Measurements from ENCODE around the gene SAA4.

- TF ChIP-seq SCRT2 (tag by site-specific recombination; IDR thresholded peaks at IDR 0.05): no peak
- TF ChIP-seq ZNF18 (tag by site-specific recombination; IDR thresholded peaks at IDR 0.05): no peak
- no peak for TF ChIP-seq ATF2 (tag by site-specific recombination; IDR thresholded peaks at IDR 0.05; ENCODE audit: low read depth)
- TF ChIP-seq HOXC10 (CRISPR knock-in tag; IDR thresholded peaks at IDR 0.05): no peak
- TF ChIP-seq ZBTB26 (tag by site-specific recombination; optimal IDR thresholded peaks at IDR 0.05): no peak
- no peak for TF ChIP-seq ZNF184 (tag by site-specific recombination; IDR thresholded peaks at IDR 0.05)
- TF ChIP-seq YY1 (tag by site-specific recombination; IDR thresholded peaks at IDR 0.05): no peak
- no peak for TF ChIP-seq ZNF302 (tag by site-specific recombination; IDR thresholded peaks at IDR 0.05; ENCODE audit: low read depth)
- no peak for TF ChIP-seq CTCF (tag by site-specific recombination; IDR thresholded peaks at IDR 0.05)
Observed at GRCh38 chr11:18277565-18278271, 41.1 kb upstream of the SAA4 start.

All from HEK293 (cell line).